ENCODE data around the gene LRRC10B. TPM values are rescaled to one million over a fixed set of nuclear protein-coding genes. Genes with fewer than 3 reads are reported as not detected.

LRRC10B gene
- polyA plus RNA-seq, 4 donors, result 0.22 to 2.6 (median 0.53) TPM; not detected in 1

GRCh38 chr11:61534025-61534932 lies 25.7 kb downstream of the LRRC10B start:
- no peak overlapping the region for H3K4me3 ChIP-seq (ENCODE audit: low read depth in 1 of 3, low read length in 3 of 3)
- H3K9me3 ChIP-seq (ENCODE audit: control insufficient read depth in 2 of 2, insufficient read depth in 1 of 2, low read depth in 1 of 2, low read length in 1 of 2), result no peaks in the 10 kb centered on the region
- peak overlapping the region in 2 of 3 donors; percentile 36 to 45 for H3K27ac ChIP-seq (ENCODE audit: low read depth in 1 of 3, low read length in 2 of 3)
- H3K36me3 ChIP-seq (ENCODE audit: control insufficient read depth in 3 of 3, insufficient read depth in 2 of 3, low read depth in 1 of 3, low read length in 3 of 3), result peaks cover 0 to 4% (median 0%) of the 10 kb centered on the region in 3 donors
- DNase-seq (peak; percentile 68 to 70), FAIRE-seq (no peak)
- H3K4me1 ChIP-seq (ENCODE audit: control insufficient read depth in 3 of 3, insufficient read depth in 2 of 3, low read depth in 1 of 3, low read length in 2 of 3), result peaks cover 0 to 52% (median 4%) of the 10 kb centered on the region in 3 donors
- 39 to 71% (median 55%) methylated on average over 36 of the region's 36 CpGs for WGBS, 3 donors
- peaks cover 0 to 5% (median 1%) of the 10 kb centered on the region in 3 donors for H3K27me3 ChIP-seq (ENCODE audit: control insufficient read depth in 3 of 3, insufficient read depth in 3 of 3, low read length in 3 of 3)

- Histone ChIP-seq H3K9me3 (ENCODE audit: control insufficient read depth in 2 of 2, insufficient read depth in 1 of 2, low read depth in 1 of 2, low read length in 1 of 2) (no peaks in the 10 kb centered on the region), H3K27ac (ENCODE audit: low read depth in 1 of 3, low read length in 2 of 3) (peak overlapping the region in 1 of 3 donors; percentile 32), H3K4me1 (ENCODE audit: control insufficient read depth in 3 of 3, insufficient read depth in 2 of 3, low read depth in 1 of 3, low read length in 2 of 3) (peaks cover 0 to 47% (median 4%) of the 10 kb centered on the region in 3 donors), H3K27me3 (ENCODE audit: control insufficient read depth in 3 of 3, insufficient read depth in 3 of 3, low read length in 3 of 3) (peaks cover 0 to 5% (median 0%) of the 10 kb centered on the region in 3 donors), H3K36me3 (ENCODE audit: control insufficient read depth in 3 of 3, insufficient read depth in 2 of 3, low read depth in 1 of 3, low read length in 3 of 3) (peaks cover 0 to 4% (median 0%) of the 10 kb centered on the region in 3 donors), H3K4me3 (ENCODE audit: low read depth in 1 of 3, low read length in 3 of 3) (no peak overlapping the region)
- DNase-seq (no peak), FAIRE-seq (no peak)
- 39 to 61% (median 50%) methylated on average over 31 to 32 of the region's 32 CpGs for WGBS, 3 donors
Measured at GRCh38 chr11:61534933-61535839, 26.6 kb downstream of the LRRC10B start.

DNA sequence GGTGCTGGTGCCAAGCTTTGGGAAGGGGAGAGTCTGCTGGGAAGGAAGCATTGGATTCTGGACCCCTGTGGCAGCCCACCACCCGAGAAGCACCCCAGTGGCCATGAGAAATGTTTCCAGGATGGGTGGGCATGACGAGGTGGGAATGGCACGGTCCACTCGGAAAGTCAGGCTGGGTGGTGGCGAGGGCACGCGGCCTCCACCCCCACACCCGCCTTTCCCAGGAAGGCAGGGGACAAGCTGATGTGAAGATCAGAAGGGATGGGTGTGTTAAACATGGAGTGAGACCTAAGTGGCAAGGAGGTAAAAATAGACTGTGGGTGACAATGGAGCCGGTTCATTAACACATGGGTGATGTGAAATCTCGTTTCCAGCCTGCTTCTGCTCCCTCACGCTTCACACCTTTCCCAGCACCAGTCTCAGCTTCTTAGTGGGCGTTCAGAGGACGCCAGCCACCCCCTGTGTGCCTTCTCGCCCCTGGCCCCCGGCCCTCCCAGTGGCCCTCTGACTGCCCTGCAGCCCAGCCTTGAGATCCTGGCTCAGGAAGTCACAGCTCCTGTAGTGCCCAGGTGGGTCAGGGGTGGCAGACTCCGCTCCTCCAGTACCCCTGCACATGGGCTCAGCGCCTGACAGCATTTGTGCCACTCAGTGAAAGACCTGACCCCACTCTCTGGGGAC lies 27.6 kb downstream of the LRRC10B start:
- no peak for FAIRE-seq
- Histone ChIP-seq H3K4me1 (ENCODE audit: control insufficient read depth in 3 of 3, insufficient read depth in 2 of 3, low read depth in 1 of 3, low read length in 2 of 3) (peaks cover 0 to 38% (median 2%) of the 10 kb centered on the region in 3 donors), H3K27me3 (ENCODE audit: control insufficient read depth in 3 of 3, insufficient read depth in 3 of 3, low read length in 3 of 3) (peaks cover 0 to 5% (median 0%) of the 10 kb centered on the region in 3 donors), H3K9me3 (ENCODE audit: control insufficient read depth in 2 of 2, insufficient read depth in 1 of 2, low read depth in 1 of 2, low read length in 1 of 2) (no peaks in the 10 kb centered on the region), H3K27ac (ENCODE audit: low read depth in 1 of 3, low read length in 2 of 3) (no peak overlapping the region), H3K4me3 (ENCODE audit: low read depth in 1 of 3, low read length in 3 of 3) (no peak overlapping the region), H3K36me3 (ENCODE audit: control insufficient read depth in 3 of 3, insufficient read depth in 2 of 3, low read depth in 1 of 3, low read length in 3 of 3) (peaks cover 0 to 2% (median 0%) of the 10 kb centered on the region in 3 donors)
- DNase-seq, result no peak
- WGBS, 3 donors, result 74 to 87% (median 77%) methylated on average over 17 of the region's 17 CpGs

- Histone ChIP-seq H3K27ac (ENCODE audit: low read depth in 1 of 3, low read length in 2 of 3) (no peak overlapping the region), H3K4me3 (ENCODE audit: low read depth in 1 of 3, low read length in 3 of 3) (no peak overlapping the region), H3K27me3 (ENCODE audit: control insufficient read depth in 3 of 3, insufficient read depth in 3 of 3, low read length in 3 of 3) (peaks cover 0 to 5% (median 0%) of the 10 kb centered on the region in 3 donors), H3K36me3 (ENCODE audit: control insufficient read depth in 3 of 3, insufficient read depth in 2 of 3, low read depth in 1 of 3, low read length in 3 of 3) (peaks cover 0 to 2% (median 0%) of the 10 kb centered on the region in 3 donors), H3K4me1 (ENCODE audit: control insufficient read depth in 3 of 3, insufficient read depth in 2 of 3, low read depth in 1 of 3, low read length in 2 of 3) (peaks cover 0 to 33% (median 2%) of the 10 kb centered on the region in 3 donors), H3K9me3 (ENCODE audit: control insufficient read depth in 2 of 2, insufficient read depth in 1 of 2, low read depth in 1 of 2, low read length in 1 of 2) (no peaks in the 10 kb centered on the region)
- no peak for DNase-seq
- FAIRE-seq, result no peak
- WGBS, 3 donors, result 79 to 89% (median 83%) methylated on average over 2 of the region's 2 CpGs
Measured at GRCh38 chr11:61536676-61537270, 28.2 kb downstream of the LRRC10B start.

- no peaks in the 10 kb centered on the region for H3K9me3 ChIP-seq (ENCODE audit: control insufficient read depth in 2 of 2, insufficient read depth in 1 of 2, low read depth in 1 of 2, low read length in 1 of 2)
- no peak for DNase-seq
- no peak overlapping the region for H3K27ac ChIP-seq (ENCODE audit: low read depth in 1 of 3, low read length in 2 of 3)
- H3K27me3 ChIP-seq (ENCODE audit: control insufficient read depth in 3 of 3, insufficient read depth in 3 of 3, low read length in 3 of 3), result peaks cover 0 to 5% (median 0%) of the 10 kb centered on the region in 3 donors
- peaks cover 0 to 30% (median 1%) of the 10 kb centered on the region in 3 donors for H3K4me1 ChIP-seq (ENCODE audit: control insufficient read depth in 3 of 3, insufficient read depth in 2 of 3, low read depth in 1 of 3, low read length in 2 of 3)
- peaks cover 0 to 2% (median 0%) of the 10 kb centered on the region in 3 donors for H3K36me3 ChIP-seq (ENCODE audit: control insufficient read depth in 3 of 3, insufficient read depth in 2 of 3, low read depth in 1 of 3, low read length in 3 of 3)
- no peak overlapping the region for H3K4me3 ChIP-seq (ENCODE audit: low read depth in 1 of 3, low read length in 3 of 3)
- FAIRE-seq, result no peak
- 84 to 93% (median 90%) methylated on average over 8 of the region's 8 CpGs for WGBS, 3 donors
Measured at GRCh38 chr11:61537326-61537725, 28.8 kb downstream of the LRRC10B start.

GRCh38 chr11:61538636-61538961 lies 30.1 kb downstream of the LRRC10B start:
- no peaks in the 10 kb centered on the region for H3K36me3 ChIP-seq (ENCODE audit: control insufficient read depth in 3 of 3, insufficient read depth in 2 of 3, low read depth in 1 of 3, low read length in 3 of 3)
- WGBS, 3 donors, result 67 to 85% (median 82%) methylated on average over 9 of the region's 9 CpGs
- no peaks in the 10 kb centered on the region for H3K9me3 ChIP-seq (ENCODE audit: control insufficient read depth in 2 of 2, insufficient read depth in 1 of 2, low read depth in 1 of 2, low read length in 1 of 2)
- FAIRE-seq (no peak), DNase-seq (no peak)
- H3K4me1 ChIP-seq (ENCODE audit: control insufficient read depth in 3 of 3, insufficient read depth in 2 of 3, low read depth in 1 of 3, low read length in 2 of 3), result peaks cover 0 to 18% (median 0%) of the 10 kb centered on the region in 3 donors
- H3K27me3 ChIP-seq (ENCODE audit: control insufficient read depth in 3 of 3, insufficient read depth in 3 of 3, low read length in 3 of 3), result peaks cover 0 to 5% (median 0%) of the 10 kb centered on the region in 3 donors
- no peak overlapping the region for H3K27ac ChIP-seq (ENCODE audit: low read depth in 1 of 3, low read length in 2 of 3)
- H3K4me3 ChIP-seq (ENCODE audit: low read depth in 1 of 3, low read length in 3 of 3), result no peak overlapping the region

DNA sequence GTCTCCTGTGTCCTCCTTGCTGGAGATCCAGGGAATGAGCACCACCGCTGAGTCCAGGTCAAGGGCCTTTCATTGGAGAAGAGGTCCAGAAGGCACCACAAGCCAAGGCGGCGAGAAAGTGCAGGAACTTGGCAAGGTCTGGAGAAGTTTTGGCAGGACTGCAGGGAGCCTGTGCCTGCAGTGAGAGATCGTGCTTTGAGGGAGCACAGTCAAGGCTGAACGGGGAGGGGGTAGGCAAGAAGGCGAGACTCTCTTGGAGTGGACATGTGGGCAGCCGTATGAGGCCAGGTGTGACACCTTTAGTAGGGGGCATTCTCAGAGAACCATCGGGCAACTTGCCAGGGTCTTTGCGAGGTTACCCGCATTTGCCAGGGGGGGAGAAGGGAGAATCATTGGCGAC lies 30.5 kb downstream of the LRRC10B start:
- WGBS, 3 donors, result 76 to 78% (median 76%) methylated on average over 11 of the region's 11 CpGs
- H3K36me3 ChIP-seq (ENCODE audit: control insufficient read depth in 3 of 3, insufficient read depth in 2 of 3, low read depth in 1 of 3, low read length in 3 of 3), result no peaks in the 10 kb centered on the region
- FAIRE-seq, result no peak
- peaks cover 0 to 14% (median 0%) of the 10 kb centered on the region in 3 donors for H3K4me1 ChIP-seq (ENCODE audit: control insufficient read depth in 3 of 3, insufficient read depth in 2 of 3, low read depth in 1 of 3, low read length in 2 of 3)
- H3K27me3 ChIP-seq (ENCODE audit: control insufficient read depth in 3 of 3, insufficient read depth in 3 of 3, low read length in 3 of 3), result peaks cover 0 to 4% (median 0%) of the 10 kb centered on the region in 3 donors
- DNase-seq, result no peak
- no peaks in the 10 kb centered on the region for H3K9me3 ChIP-seq (ENCODE audit: control insufficient read depth in 2 of 2, insufficient read depth in 1 of 2, low read depth in 1 of 2, low read length in 1 of 2)
- H3K27ac ChIP-seq (ENCODE audit: low read depth in 1 of 3, low read length in 2 of 3), result no peak overlapping the region
- H3K4me3 ChIP-seq (ENCODE audit: low read depth in 1 of 3, low read length in 3 of 3), result no peak overlapping the region

Data from small intestine (tissue), 7 donors.